Endometrium (tissue), 2 donors: Measurements from ENCODE around the gene TSPAN10.

Experiments used
- FAIRE-seq: peaks from 2 replicates; lab custom pipeline; 2012; peaks lifted over from hg19 to GRCh38; lab: Jason Lieb, UNC
- donor health status: control.
- donor health status: control.

Gene TSPAN10

DNA sequence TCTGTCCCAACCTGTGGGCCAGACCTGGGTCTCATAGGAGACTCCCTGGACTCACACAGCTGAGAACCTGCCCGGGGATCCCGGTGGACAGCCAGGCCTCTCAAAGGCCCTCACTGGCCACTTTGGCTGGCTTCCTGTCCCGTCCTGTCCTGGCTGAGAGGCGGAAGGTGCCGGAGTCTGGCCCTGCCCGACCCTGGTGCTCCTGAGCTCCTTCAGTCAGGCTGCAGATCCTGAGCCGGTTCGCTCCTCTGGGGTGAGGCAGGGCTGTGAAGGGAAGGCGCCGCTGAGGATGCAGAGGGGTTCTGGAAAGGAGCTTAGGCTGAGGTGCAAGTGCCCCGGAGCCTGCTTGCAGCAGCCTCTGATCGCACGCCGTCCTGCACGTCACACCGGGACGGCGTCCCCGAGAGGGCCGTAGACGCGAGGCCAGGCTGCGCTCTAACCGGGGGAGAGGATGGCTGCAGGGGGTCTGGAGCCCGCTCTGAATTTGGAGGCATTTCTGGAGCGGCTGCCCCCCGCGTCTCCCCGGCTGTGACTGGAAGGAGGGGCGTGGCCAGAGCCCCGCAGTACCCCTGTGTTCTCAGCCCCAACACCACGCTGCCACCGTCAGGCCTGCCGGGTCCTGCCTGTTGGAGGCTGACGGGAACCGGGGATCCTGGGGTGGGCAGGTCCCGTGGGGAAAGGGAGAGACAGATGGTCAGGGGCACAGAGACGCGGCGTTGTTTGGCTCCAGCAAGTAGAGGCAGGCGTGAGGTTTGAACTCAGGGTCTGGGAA, 51.0 kb downstream of the TSPAN10 start:
- no peak for FAIRE-seq

- no peak for FAIRE-seq
Measured at GRCh38 chr17:81688616-81689015, 51.6 kb downstream of the TSPAN10 start.

- FAIRE-seq = no peak
Measured at GRCh38 chr17:81690066-81690465, 53.1 kb downstream of the TSPAN10 start.

DNA sequence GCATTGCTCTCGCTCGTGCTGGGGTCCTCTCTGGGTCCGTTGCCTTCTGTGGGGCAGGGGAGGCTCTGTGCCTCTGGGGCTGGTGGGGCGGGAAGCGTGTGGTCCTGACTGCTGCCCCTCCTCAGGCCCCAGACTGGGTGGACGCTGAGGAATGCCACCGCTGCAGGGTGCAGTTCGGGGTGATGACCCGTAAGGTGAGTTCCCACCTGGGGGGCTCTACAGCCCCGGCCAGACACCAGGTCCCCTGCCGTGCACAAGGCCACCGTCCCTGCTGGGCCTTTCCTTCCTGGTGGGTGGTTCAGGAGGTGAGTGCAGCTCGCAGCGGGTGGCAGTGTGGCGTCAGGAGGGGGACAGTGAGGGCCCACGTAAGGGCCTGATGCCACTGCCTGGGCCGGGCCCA, 53.6 kb downstream of the TSPAN10 start:
- FAIRE-seq = no peak

DNA sequence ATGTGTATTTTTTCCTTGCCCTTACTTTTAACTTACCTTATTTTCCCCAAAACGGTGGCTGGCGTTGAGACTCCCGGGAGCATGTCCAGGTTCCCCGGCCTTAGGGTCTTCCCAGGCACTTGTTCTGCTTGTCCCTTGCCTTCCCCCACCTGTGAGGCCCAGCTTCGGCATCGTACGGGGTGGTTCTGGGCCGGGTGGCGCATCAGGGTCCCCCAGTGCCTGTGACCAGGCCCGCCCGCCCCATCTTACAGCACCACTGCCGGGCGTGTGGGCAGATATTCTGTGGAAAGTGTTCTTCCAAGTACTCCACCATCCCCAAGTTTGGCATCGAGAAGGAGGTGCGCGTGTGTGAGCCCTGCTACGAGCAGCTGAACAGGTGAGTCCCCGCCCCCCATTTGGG, 54.2 kb downstream of the TSPAN10 start:
- FAIRE-seq = no peak

- FAIRE-seq = no peak
Measured at GRCh38 chr17:81691608-81692007, 54.6 kb downstream of the TSPAN10 start.

GRCh38 chr17:81693509-81694210, 56.7 kb downstream of the TSPAN10 start:
- FAIRE-seq = no peak

GRCh38 chr17:81694810-81695209, 57.8 kb downstream of the TSPAN10 start:
- FAIRE-seq = no peak

- no peak for FAIRE-seq
Measured at GRCh38 chr17:81695211-81695610, 58.2 kb downstream of the TSPAN10 start.

DNA sequence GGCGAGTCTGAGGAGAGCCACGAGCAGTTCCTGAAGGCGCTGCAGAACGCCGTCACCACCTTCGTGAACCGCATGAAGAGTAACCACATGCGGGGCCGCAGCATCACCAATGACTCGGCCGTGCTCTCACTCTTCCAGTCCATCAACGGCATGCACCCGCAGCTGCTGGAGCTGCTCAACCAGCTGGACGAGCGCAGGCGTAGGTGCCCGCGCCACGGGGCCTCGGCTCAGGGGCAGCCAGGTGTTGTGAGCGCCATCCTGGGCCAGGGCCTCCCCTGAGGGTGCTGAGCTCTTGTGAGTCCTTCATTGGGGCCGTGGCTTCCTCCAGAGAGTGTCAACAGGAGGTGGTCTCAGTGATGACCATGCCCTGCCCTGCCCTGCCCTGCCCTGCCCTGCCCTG, 58.8 kb downstream of the TSPAN10 start:
- FAIRE-seq = no peak

- FAIRE-seq = no peak
Measured at GRCh38 chr17:81696218-81696941, 59.4 kb downstream of the TSPAN10 start.

DNA sequence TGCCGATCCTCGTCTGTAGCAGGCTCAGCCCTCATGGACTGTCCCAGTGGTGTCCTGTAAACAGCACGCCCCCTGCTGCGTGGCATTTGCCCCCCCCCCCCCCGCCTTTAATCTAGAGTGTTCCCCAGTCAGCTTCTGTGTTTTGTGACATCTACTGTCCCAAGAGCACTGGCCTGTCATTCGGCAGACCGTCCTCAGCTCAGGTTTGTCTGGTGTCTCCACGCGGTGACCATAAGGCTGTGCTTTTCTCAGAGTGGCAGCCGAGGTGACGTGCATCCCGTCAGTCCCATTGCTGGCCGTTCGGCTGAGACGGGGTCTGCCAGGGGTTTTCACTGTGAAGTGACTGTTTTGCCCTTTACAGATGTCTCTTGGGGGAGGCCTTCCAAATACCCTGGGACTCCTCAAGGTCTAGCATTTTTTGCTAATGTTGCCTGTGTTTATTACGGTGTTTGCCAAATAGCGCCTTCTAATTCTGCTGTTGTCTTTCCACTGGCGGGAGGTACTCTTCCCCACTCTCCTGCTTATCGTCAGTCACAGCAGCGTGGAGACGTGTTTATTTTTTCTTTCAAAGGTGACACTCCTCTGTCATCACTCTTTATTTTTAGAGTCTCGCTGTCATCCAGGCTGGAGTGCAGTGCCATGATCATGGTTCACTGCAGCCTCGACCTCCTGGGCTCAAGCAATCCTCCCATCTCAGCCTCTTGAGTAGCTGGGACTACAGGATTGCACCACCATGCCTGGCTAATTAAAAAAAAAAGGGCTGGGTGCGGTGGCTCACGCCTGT, 60.5 kb downstream of the TSPAN10 start:
- no peak for FAIRE-seq
